Measurements from ENCODE around the gene TRPM5. TPM values are rescaled to one million over a fixed set of nuclear protein-coding genes. Genes with fewer than 3 reads are reported as not detected.

Gene TRPM5
- total RNA-seq, 1 experiment from 2014 or later: not detected

DNA sequence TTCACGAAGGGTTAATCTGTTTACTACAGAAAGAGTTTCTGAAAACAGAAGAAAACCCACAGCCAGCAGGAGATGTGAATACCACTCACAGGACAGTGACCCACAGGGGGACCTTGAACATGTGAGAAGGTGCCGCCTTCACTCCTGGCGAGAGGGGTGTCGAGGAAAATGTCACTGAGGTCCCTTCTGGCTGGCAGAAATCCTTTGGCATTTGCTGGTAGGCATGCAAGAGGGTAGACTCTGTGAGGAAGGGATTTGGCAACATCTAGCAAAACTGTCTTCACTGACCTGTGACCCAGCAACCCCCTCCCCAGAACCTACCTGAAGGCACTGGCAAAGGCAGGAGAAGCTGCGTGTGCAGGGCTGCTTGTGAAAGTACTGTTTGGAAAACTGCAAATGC, 9.1 kb upstream of the TRPM5 start:
- no peaks in the 10 kb centered on the region for H3K36me3 ChIP-seq
- DNase-seq (ENCODE audit: low read depth in 1 of 2, low spot score in 2 of 2): no peak
- no peak overlapping the region for H3K27ac ChIP-seq
- H3K4me1 ChIP-seq (replicated peaks): no peaks in the 10 kb centered on the region
- peaks cover 86% of the 10 kb centered on the region for H3K27me3 ChIP-seq (replicated peaks)
- H3K4me3 ChIP-seq: no peak overlapping the region
- no peaks in the 10 kb centered on the region; the same call in 1 of the 2 replicates for H3K9me3 ChIP-seq (replicated peaks)

DNA sequence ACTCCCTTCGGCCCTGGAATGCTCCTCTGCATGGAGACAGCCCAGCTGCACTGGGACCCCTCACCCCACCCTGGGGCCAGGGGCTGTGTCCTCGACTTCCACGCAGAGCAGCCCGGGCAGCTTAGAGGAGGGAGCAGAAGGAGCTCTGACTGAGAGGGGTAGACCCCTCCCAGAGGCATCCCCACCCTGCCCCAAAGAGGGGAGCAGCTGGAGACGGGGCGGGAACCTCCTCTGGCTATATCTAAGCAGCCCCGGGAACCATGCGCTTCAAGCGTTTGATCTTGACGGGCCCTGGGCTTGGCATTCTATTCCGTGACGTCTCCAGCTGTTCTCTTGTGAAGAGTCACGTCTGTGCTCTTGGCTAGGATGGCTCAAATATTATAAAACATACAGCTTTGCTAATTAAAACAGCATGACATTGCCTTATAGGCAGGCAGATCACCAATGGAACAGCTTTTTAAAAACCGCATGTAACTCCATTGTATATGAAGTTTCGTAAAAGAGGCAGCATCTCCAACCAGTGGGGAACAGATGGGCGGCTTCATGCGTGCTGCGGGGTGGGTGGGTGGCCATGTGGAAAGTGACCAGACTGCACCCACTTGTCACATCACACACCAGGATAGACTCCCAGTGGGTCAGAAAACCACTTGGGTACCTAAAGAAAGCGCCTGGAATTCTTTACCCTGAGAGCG, 8.2 kb upstream of the TRPM5 start:
- Histone ChIP-seq H3K27me3 (replicated peaks) (peaks cover 91% of the 10 kb centered on the region), H3K4me1 (replicated peaks) (no peaks in the 10 kb centered on the region), H3K4me3 (no peak overlapping the region), H3K27ac (no peak overlapping the region), H3K36me3 (no peaks in the 10 kb centered on the region), H3K9me3 (replicated peaks) (no peaks in the 10 kb centered on the region; the same call in 1 of the 2 replicates)
- DNase-seq (ENCODE audit: low read depth in 1 of 2, low spot score in 2 of 2): no peak

DNA sequence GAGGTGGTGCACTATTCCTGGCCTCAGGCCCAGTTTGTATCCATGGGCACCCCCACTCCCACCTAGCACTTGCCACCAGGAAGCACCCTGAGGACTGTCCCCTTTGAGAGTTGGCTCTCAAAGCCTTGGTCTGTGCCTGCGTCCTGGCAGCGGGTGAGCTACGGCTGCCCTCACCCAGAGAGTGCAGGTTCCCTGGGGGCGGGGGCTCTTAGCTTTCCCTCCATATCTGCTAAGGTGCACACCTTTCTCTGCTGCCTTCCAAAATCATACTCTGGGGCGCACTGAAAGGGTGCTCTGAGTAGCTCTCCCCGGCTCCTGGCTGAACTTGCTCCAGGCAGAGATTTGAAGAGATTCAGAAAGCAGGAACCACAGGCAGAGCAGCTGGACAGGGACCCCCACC, 7.6 kb upstream of the TRPM5 start:
- Histone ChIP-seq H3K27ac (no peak overlapping the region), H3K36me3 (no peaks in the 10 kb centered on the region), H3K4me1 (replicated peaks) (no peaks in the 10 kb centered on the region), H3K27me3 (replicated peaks) (peaks cover 91% of the 10 kb centered on the region), H3K4me3 (no peak overlapping the region), H3K9me3 (replicated peaks) (no peaks in the 10 kb centered on the region; the same call in 1 of the 2 replicates)
- no peak for DNase-seq (ENCODE audit: low read depth in 1 of 2, low spot score in 2 of 2)

DNA sequence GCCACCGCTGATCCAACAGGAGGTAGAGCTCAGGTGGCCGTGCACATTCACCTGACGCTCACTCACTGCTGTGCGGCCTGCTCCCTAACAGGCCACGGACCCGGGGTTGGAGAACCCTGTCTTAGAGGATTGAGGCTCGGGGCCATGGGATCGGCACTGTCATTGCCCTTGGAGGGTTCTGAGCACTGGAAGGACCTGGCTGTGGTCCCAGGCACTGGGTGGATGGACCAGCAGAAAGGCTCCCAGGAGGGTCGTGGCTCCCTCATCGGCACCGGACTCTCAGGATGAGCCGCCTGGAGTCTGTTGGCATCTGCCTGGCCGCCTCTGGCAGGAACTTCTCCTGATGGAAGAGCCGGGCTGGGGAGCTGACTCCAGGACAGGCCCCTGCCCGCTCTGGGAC, 7.0 kb upstream of the TRPM5 start:
- H3K4me1 ChIP-seq (replicated peaks): no peaks in the 10 kb centered on the region
- no peak for DNase-seq (ENCODE audit: low read depth in 1 of 2, low spot score in 2 of 2)
- H3K9me3 ChIP-seq (replicated peaks): no peaks in the 10 kb centered on the region; the same call in 1 of the 2 replicates
- no peak overlapping the region for H3K27ac ChIP-seq
- H3K4me3 ChIP-seq: no peak overlapping the region
- peaks cover 96% of the 10 kb centered on the region for H3K27me3 ChIP-seq (replicated peaks)
- H3K36me3 ChIP-seq: no peaks in the 10 kb centered on the region

DNA sequence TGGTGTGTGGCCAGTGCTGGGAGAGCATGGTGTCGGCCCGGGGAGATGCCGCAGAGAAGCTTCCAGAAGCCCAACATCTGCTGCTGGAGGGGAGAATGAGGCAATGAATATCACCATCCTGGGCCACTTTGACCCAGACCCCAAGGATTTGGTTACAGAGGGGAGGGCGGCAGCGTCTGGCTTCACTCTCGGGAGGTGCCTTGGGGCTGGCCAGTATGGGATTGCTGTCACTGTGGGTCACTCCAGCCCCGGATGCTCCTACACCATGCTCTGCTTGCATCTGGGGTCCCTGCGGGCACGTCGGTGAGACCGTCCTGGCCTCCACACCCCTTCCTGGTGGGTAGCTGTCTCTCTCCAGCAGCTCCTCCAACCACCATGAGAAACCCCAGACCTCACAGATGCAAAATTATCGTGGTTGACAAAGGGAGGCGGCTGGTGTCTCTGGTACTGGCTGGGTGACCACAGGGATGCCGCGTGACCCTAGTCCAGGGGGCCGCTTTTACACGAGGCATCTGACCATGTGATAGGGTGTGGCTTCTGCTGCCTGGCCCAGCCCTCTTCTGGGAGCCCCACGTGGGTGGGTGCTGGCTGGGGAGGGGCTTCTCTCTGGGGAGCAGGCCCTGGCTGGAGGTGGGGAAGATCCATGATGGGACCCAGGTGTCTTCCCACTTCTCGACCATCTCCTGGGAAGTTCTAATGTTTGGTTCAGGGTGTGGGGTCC, 6.2 kb upstream of the TRPM5 start:
- no peaks in the 10 kb centered on the region for H3K36me3 ChIP-seq
- H3K4me1 ChIP-seq (replicated peaks): no peaks in the 10 kb centered on the region
- H3K9me3 ChIP-seq (replicated peaks): no peaks in the 10 kb centered on the region; the same call in 1 of the 2 replicates
- DNase-seq (ENCODE audit: low read depth in 1 of 2, low spot score in 2 of 2): no peak
- peaks cover 96% of the 10 kb centered on the region for H3K27me3 ChIP-seq (replicated peaks)
- no peak overlapping the region for H3K4me3 ChIP-seq
- no peak overlapping the region for H3K27ac ChIP-seq

DNA sequence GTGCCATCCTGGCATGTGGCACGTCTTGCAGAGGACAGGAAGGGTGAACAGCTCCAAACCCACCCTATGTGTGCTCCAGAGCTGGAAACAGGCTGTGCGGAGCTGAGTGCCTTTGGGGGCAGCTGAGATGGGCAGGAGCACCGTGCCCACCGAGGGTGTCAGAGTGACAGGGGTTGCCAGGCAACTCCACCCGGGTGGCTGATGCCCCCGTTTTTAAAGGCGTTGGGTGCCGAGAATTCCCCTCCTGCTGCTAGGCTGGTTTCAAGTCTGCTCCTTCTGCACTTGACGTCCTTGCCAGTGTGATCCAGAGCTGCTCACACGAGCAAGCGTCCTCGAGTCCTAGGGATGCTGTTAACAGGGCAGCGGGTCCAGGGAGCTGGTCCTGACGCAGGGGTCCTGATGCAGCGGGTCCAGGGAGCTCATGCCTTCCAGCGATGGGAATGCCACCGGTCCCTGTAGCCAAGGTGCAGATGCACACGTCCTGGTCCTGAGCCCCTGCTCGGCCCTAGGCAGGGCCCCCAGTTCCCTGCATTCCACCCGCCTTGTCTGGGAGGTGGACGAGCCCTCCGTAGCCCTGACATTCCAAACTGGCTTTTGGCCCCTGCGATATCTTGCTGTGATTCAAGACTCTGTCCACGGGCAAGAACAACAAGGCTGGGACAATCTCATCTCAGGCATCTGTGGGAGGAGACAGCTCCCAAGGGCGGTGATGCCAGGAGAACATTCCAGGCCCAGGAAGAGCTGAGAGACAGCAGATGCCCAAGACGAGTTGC, 5.4 kb upstream of the TRPM5 start:
- H3K9me3 ChIP-seq (replicated peaks): no peaks in the 10 kb centered on the region; the same call in 1 of the 2 replicates
- no peaks in the 10 kb centered on the region for H3K36me3 ChIP-seq
- peaks cover 98% of the 10 kb centered on the region for H3K27me3 ChIP-seq (replicated peaks)
- H3K4me3 ChIP-seq: no peak overlapping the region
- H3K27ac ChIP-seq: no peak overlapping the region
- H3K4me1 ChIP-seq (replicated peaks): peaks cover 5% of the 10 kb centered on the region
- DNase-seq (ENCODE audit: low read depth in 1 of 2, low spot score in 2 of 2): no peak

DNA sequence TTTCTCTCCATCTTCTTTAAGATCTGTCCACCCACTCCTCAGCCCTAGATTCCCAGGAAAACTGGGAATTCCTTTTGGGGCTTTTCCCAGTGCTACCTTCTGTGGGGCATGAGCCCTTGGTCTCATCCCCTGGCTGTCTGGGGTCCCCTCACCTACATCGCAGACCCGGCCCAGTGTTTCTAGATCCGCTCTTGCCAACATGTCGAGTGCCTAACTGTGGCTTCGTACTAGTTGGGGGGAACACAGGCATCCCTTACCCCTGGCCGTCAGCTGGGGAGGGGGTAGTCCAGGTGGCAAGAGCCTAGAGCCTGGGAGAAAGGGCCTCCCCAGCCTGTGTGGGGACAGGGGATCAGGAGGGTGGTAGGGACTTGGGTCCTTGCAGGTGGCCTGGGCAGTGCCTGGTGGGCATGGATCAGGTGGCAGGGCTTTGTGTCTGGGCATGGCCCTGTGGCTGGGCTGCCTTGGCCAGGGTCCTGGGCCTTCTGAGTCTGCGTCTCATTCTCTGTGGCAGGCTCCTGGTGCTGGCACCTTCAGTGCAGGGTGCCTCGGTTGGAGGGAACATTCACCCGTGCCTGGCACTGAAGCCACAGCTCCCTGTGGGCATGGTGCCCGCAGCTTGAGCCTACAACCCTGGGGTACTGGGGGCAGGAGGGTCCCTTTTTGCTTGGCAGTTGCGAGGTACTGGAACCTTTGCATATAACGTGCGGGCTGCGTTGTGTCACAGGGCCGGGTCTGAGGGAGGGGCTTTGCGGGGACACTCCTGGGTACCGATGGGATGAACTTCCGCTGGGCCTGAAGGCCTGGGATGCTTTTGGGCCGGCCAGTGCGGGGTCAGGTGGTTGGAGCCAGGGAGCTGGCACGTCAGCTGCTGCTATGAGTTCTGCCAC, 4.6 kb upstream of the TRPM5 start:
- H3K27me3 ChIP-seq (replicated peaks): peaks cover 94% of the 10 kb centered on the region
- no peaks in the 10 kb centered on the region; the same call in 1 of the 2 replicates for H3K9me3 ChIP-seq (replicated peaks)
- no peak overlapping the region for H3K27ac ChIP-seq
- peaks cover 5% of the 10 kb centered on the region for H3K4me1 ChIP-seq (replicated peaks)
- DNase-seq (ENCODE audit: low read depth in 1 of 2, low spot score in 2 of 2): no peak
- no peak overlapping the region for H3K4me3 ChIP-seq
- no peaks in the 10 kb centered on the region for H3K36me3 ChIP-seq

DNA sequence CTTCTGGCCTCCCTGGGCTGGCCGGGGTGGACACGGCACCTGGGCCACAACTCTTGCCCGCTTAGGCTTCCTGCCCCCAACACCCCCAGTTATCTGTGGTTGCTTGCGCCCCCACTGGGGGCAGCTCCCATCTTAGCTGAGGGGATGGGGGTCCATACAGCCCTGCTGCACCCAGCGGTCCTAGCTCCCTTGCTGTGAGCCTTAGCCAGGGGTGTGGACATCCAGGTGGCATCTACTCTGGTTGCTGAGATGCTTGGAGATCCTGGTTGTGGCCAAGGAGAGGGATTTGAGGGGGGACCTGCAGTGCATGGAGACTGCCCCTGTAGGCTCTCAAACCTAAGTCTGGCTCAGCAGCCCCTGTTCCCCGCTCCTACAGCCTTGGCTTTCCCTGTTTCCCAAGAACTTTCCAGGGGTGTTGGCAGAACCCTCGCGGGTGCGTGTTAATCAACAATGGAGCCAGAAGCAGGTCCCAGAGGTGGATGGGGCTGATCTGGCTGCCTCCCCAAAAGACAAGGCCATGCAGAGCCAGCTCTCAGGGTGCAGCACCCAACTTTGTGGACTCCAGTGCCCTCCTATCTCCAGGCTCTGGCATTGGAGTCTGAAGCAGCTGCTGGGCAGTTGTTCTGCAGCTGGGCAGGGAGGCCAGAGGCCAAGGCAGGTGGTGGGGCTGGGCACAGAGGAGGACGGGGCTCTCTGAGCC, 3.8 kb upstream of the TRPM5 start:
- no peaks in the 10 kb centered on the region; the same call in 1 of the 2 replicates for H3K9me3 ChIP-seq (replicated peaks)
- DNase-seq (ENCODE audit: low read depth in 1 of 2, low spot score in 2 of 2): no peak
- no peak overlapping the region for H3K4me3 ChIP-seq
- H3K27me3 ChIP-seq (replicated peaks): peaks cover 95% of the 10 kb centered on the region
- H3K36me3 ChIP-seq: no peaks in the 10 kb centered on the region
- peaks cover 5% of the 10 kb centered on the region for H3K4me1 ChIP-seq (replicated peaks)
- no peak overlapping the region for H3K27ac ChIP-seq

DNA sequence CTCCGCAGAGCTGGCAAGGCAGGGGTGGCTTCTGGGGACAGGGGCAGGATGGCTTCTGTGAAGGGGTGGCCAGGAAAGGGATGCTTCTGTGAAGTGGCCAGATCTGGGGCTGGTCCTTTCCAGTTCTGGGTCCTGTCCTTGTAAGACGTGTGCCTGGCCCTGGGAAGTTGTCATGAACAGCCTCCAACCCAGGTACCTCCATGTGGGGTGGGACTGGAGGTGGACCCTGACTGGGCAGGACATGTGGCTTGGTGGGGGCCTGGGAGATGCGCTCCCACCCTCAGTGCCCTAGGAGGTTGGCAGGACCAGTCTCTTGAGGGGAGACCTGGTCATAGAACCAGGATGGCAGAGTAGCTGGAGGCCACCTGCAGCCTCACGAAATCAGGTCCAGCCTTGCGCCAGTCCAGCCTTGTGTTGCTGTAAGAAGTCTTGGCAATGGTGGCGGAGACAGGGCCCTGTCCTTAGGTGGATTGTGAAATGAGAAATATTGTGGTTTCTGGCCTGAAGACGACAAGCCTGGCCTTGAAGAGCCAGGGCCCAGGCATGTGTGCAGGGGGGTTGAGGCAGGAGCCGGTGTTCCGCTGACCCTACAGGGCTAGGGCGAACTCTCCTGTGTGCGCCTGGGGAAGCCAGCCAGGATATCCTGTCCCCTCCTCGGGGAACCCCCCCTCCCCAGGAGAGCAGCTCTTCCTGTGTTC, 3.1 kb upstream of the TRPM5 start:
- no peak overlapping the region for H3K4me3 ChIP-seq
- no peaks in the 10 kb centered on the region for H3K36me3 ChIP-seq
- H3K9me3 ChIP-seq (replicated peaks): no peaks in the 10 kb centered on the region; the same call in 1 of the 2 replicates
- peaks cover 5% of the 10 kb centered on the region for H3K4me1 ChIP-seq (replicated peaks)
- H3K27me3 ChIP-seq (replicated peaks): peaks cover 95% of the 10 kb centered on the region
- no peak for DNase-seq (ENCODE audit: low read depth in 1 of 2, low spot score in 2 of 2)
- H3K27ac ChIP-seq: no peak overlapping the region

DNA sequence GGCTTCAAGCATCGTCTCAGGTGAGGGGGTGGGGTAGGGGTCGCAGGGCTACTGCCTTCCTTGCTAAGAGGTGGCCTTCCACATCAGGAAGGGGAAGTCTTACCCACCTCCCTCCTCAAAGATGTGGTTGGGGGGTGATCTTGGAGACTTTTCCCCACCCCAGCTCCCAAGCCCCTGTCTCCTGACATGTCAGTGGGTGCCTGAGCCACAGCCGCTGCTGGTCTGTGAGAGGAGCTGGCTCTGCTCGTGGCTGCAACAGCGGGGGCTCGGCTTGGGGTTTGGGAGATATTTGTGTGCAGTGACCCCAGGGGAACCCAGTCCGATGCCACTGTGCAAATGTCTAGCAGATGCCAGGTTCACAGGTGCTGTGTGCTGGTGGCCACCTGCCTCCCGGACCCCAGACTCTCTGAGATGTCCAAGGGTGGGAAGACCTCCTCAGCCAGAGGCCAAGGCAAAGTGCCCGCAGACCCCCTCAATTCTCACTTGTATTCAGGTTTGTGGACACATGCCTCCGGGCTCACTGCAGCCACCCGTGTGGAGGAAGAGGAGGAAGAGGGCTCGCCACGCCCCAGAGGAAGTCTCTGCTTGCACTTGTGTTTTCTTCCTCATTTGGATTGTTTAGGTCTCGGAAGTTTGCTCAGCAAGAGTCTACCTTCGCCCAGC, 2.4 kb upstream of the TRPM5 start:
- no peak for DNase-seq (ENCODE audit: low read depth in 1 of 2, low spot score in 2 of 2)

DNA sequence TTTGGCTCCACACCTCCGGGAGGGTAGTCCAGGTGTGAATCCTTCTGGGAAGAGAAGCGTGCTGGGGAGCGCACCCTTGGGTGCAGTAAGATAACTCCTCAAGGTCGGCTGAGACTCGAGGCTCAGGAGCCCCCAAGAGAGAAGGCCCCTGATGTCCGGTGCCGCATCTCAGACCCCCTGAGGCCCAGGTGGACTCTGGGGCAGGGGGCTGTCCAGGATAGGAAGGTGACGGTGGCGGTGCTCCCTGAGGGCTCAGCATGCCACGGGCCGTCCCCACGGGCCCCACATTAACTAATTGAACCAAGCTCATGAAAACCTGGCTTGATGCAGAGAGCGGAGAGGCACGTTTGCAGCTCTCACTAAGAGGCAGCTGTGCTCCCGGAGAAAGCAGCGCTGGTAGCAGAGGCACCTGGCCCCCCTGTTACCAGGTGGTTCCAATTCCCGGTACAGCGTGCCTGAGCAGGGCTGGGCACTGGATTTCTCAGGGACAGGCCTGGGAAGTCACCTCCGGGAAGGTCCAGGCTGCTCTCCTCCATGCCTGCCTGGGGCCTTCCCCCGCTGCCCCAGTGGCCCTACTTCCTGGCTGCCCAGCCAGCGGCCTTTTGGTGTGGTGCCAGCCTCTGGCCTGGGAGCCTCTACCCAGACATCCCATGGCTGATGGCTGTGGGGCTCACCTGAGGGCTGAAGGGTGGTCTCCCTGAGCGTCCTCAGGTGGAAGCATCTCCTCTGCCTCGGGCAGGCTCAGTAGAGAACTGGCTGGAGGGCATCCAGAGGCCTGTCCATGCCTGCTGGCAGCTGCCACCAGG, 1.6 kb upstream of the TRPM5 start:
- Histone ChIP-seq H3K27me3 (replicated peaks) (peaks cover 87% of the 10 kb centered on the region), H3K36me3 (no peaks in the 10 kb centered on the region), H3K27ac (no peak overlapping the region), H3K9me3 (replicated peaks) (no peaks in the 10 kb centered on the region; the same call in 1 of the 2 replicates), H3K4me3 (no peak overlapping the region), H3K4me1 (replicated peaks) (peaks cover 5% of the 10 kb centered on the region)
- no peak for DNase-seq (ENCODE audit: low read depth in 1 of 2, low spot score in 2 of 2)

More for the DNA sequence above, 2.4 kb upstream of the TRPM5 start:
- peaks cover 5% of the 10 kb centered on the region for H3K4me1 ChIP-seq (replicated peaks)
- no peak overlapping the region for H3K27ac ChIP-seq
- no peaks in the 10 kb centered on the region for H3K36me3 ChIP-seq
- no peaks in the 10 kb centered on the region; the same call in 1 of the 2 replicates for H3K9me3 ChIP-seq (replicated peaks)
- H3K4me3 ChIP-seq: no peak overlapping the region
- H3K27me3 ChIP-seq (replicated peaks): peaks cover 95% of the 10 kb centered on the region
